CD4-positive, alpha-beta T cell (primary cell): ENCODE measurements around the gene WFDC1. TPM values are rescaled to one million over a fixed set of nuclear protein-coding genes. Genes with fewer than 3 reads are reported as not detected.

Experiments used
- ATAC-seq: fragments of 200-7000 bp; cut with Tn5 transposase; one replicate; pipeline ENCODE4 v1.10.0; 2022; ENCODE audit warnings: mild to moderate bottlenecking; ENCODE audit not compliant: poor library complexity
- CTCF ChIA-PET: fragments of 350-600 bp; sonication (Branson Sonifier 250); formaldehyde crosslinking; loops from one replicate; lab custom pipeline; 2021; ENCODE audit warnings: antibody characterized with exemption, inconsistent platforms; lab: Charles Lee
- POLR2A ChIA-PET: fragments of 350-600 bp; sonication (Branson Sonifier 250); formaldehyde crosslinking; loops from one replicate; lab custom pipeline; 2021; ENCODE audit warnings: antibody characterized with exemption, inconsistent platforms; lab: Charles Lee
- DNase-seq, 14 experiments: peaks; one replicate each; pipeline ENCODE4 v3.0.0-alpha.2; 2013 to 2020; ENCODE audit warnings: mixed read lengths in 2 of 14
- H3K27ac ChIP-seq, 2 donors: one replicate each; pipeline versions ENCODE4 v1.5.1 to v1.7.0; 2013; ENCODE audit warnings: low read length in 2 of 2, low read depth in 1 of 2, mild to moderate bottlenecking in 1 of 2
- H3K27me3 ChIP-seq, 2 experiments: 1 replicate in 1 of 2; 2 replicates in 1 of 2; pipeline versions ENCODE4 v1.6.1 to v1.7.0; 2013; ENCODE audit warnings: low read length in 2 of 2, control low read depth in 1 of 2, mild to moderate bottlenecking in 1 of 2, moderate library complexity in 1 of 2; ENCODE audit not compliant: insufficient read depth in 2 of 2, control insufficient read depth in 1 of 2
- H3K36me3 ChIP-seq: one replicate; pipeline ENCODE4 v1.6.1; 2013; ENCODE audit warnings: low read length, control low read depth; ENCODE audit not compliant: insufficient read depth
- H3K4me1 ChIP-seq: one replicate; pipeline ENCODE4 v1.6.1; 2013; ENCODE audit warnings: low read length, control low read depth; ENCODE audit not compliant: insufficient read depth
- H3K4me3 ChIP-seq: one replicate; pipeline ENCODE4 v1.5.1; 2013; ENCODE audit warnings: mild to moderate bottlenecking, low read length, moderate library complexity
- H3K9me3 ChIP-seq, 2 experiments: 1 replicate in 1 of 2; 2 replicates in 1 of 2; pipeline versions ENCODE4 v1.6.1 to v1.7.0; 2013; ENCODE audit warnings: low read length in 2 of 2, mild to moderate bottlenecking in 2 of 2, control low read depth in 1 of 2, moderate library complexity in 1 of 2; ENCODE audit not compliant: control insufficient read depth in 1 of 2, insufficient read depth in 1 of 2
- H3K27ac Mint-ChIP-seq: one replicate; pipeline ENCODE4 v1.8.0; 2020; ENCODE audit warnings: mixed read lengths
- H3K27me3 Mint-ChIP-seq: one replicate; pipeline ENCODE4 v1.8.0; 2021; ENCODE audit warnings: mixed read lengths
- H3K36me3 Mint-ChIP-seq: one replicate; pipeline ENCODE4 v1.8.0; 2021; ENCODE audit warnings: low read depth, mixed read lengths
- H3K4me1 Mint-ChIP-seq: one replicate; pipeline ENCODE4 v1.8.0; 2021; ENCODE audit warnings: low read depth, mixed read lengths
- H3K4me3 Mint-ChIP-seq: one replicate; pipeline ENCODE4 v1.8.0; 2020; ENCODE audit warnings: mild to moderate bottlenecking, mixed read lengths
- H3K9me3 Mint-ChIP-seq: one replicate; pipeline ENCODE4 v1.8.0; 2020; ENCODE audit warnings: mixed read lengths
- CTCF ChIP-seq: fragments of 200-600 bp; IDR thresholded peaks from one replicate; pipeline ENCODE4 v1.8.0; 2022; ENCODE audit warnings: antibody characterized with exemption, mild to moderate bottlenecking
- intact Hi-C, 2 experiments: fragments of 100-400 bp; cut with DNase I in 1 of 2; cut with micrococcal nuclease in 1 of 2; formaldehyde crosslinking; loops; one replicate each; pipeline versions ENCODE4 v1.15.1 to v1.9.0; 2023 to 2025; cut with DNase I, micrococcal nuclease
- total RNA-seq, 174 experiments: library from RNA in 2 of 174; stranded (reverse) in 2 of 174; gene quantifications; one replicate each; pipeline ENCODE4 v1.2.3 and lab custom pipeline; 2021 to 2026

WFDC1 gene
- total RNA-seq, 2 experiments from 2014 or later = not detected

- CTCF ChIA-PET = no interaction called here
Measured at GRCh38 chr16:84348386-84348888, 53.8 kb downstream of the WFDC1 start.

GRCh38 chr16:84349862-84350684 is 55.4 kb downstream of the WFDC1 start:
- no peaks in the 10 kb centered on the region for H3K9me3 ChIP-seq
- no peaks in the 10 kb centered on the region for H3K36me3 ChIP-seq
- no peaks in the 10 kb centered on the region for H3K4me1 ChIP-seq
- no peak for TF ChIP-seq CTCF
- Mint-ChIP-seq H3K4me1 (no peaks in the 10 kb centered on the region), H3K36me3 (no peaks in the 10 kb centered on the region), H3K9me3 (no peaks in the 10 kb centered on the region), H3K4me3 (no peak overlapping the region), H3K27ac (no peak overlapping the region), H3K27me3 (peaks cover 22% of the 10 kb centered on the region)
- ChIA-PET CTCF (no interaction called here), POLR2A (no interaction called here)
- no peak overlapping the region for H3K27ac ChIP-seq
- H3K4me3 ChIP-seq = no peak overlapping the region
- no peak for DNase-seq
- intact Hi-C loops = no loop called here
- H3K27me3 ChIP-seq = no peaks in the 10 kb centered on the region
- ATAC-seq = no peak

More at GRCh38 chr16:84348386-84348888, 53.8 kb downstream of the WFDC1 start:
- Histone ChIP-seq H3K36me3 (no peaks in the 10 kb centered on the region), H3K4me1 (no peaks in the 10 kb centered on the region), H3K27ac (no peak overlapping the region), H3K27me3 (no peaks in the 10 kb centered on the region), H3K4me3 (no peak overlapping the region), H3K9me3 (no peaks in the 10 kb centered on the region)
- Mint-ChIP-seq H3K27ac (no peak overlapping the region), H3K4me3 (no peak overlapping the region), H3K36me3 (no peaks in the 10 kb centered on the region), H3K27me3 (peaks cover 22% of the 10 kb centered on the region), H3K9me3 (no peaks in the 10 kb centered on the region), H3K4me1 (no peaks in the 10 kb centered on the region)
- no peak for DNase-seq
- intact Hi-C loops = no loop called here
- ATAC-seq = no peak
- no peak for TF ChIP-seq CTCF
- POLR2A ChIA-PET = no interaction called here

GRCh38 chr16:84350685-84351400 is 56.2 kb downstream of the WFDC1 start:
- Mint-ChIP-seq H3K9me3 (no peaks in the 10 kb centered on the region), H3K27ac (no peak overlapping the region), H3K4me3 (no peak overlapping the region), H3K4me1 (no peaks in the 10 kb centered on the region), H3K27me3 (peaks cover 22% of the 10 kb centered on the region), H3K36me3 (no peaks in the 10 kb centered on the region)
- TF ChIP-seq CTCF = no peak
- ChIA-PET POLR2A (no interaction called here), CTCF (no interaction called here)
- Histone ChIP-seq H3K36me3 (no peaks in the 10 kb centered on the region), H3K27me3 (no peaks in the 10 kb centered on the region), H3K4me3 (no peak overlapping the region), H3K27ac (no peak overlapping the region), H3K4me1 (no peaks in the 10 kb centered on the region), H3K9me3 (no peaks in the 10 kb centered on the region)
- intact Hi-C loops = no loop called here
- no peak for DNase-seq
- no peak for ATAC-seq
